NT2/D1 (cell line): ENCODE measurements around the gene UBR4.

ENCODE experiments used
- DNase-seq: peaks from one replicate; pipeline ENCODE4 v3.0.0-alpha.2; 2011; ENCODE audit warnings: low read depth, low spot score
- H3K27me3 ChIP-seq: 2 replicates; pipeline ENCODE4 v1.6.0; 2011; ENCODE audit warnings: mild to moderate bottlenecking; ENCODE audit not compliant: insufficient read length, insufficient read depth
- H3K36me3 ChIP-seq: 2 replicates; pipeline ENCODE4 v1.6.1; 2011; ENCODE audit warnings: mild to moderate bottlenecking, low read length, mixed read lengths; ENCODE audit not compliant: insufficient read depth, insufficient read length
- H3K4me1 ChIP-seq: 2 replicates; pipeline ENCODE4 v1.5.1; 2011; ENCODE audit not compliant: insufficient read depth, insufficient read length
- H3K4me3 ChIP-seq: 2 replicates; pipeline ENCODE4 v1.5.1; 2011; ENCODE audit warnings: low read depth; ENCODE audit not compliant: insufficient read length
- H3K9ac ChIP-seq: 2 replicates; pipeline ENCODE4 v1.6.0; 2011; ENCODE audit warnings: low read depth; ENCODE audit not compliant: insufficient read length
- H3K9me3 ChIP-seq: 2 replicates; pipeline ENCODE4 v1.5.1; 2011; ENCODE audit warnings: mild to moderate bottlenecking, low read length; ENCODE audit not compliant: insufficient read depth
- SUZ12 ChIP-seq: IDR thresholded peaks from 2 replicates; pipeline ENCODE4 v1.6.1; 2011; ENCODE audit not compliant: insufficient read length, insufficient read depth; ENCODE audit errors: extremely low read depth
- YY1 ChIP-seq: IDR thresholded peaks from 2 replicates; pipeline ENCODE4 v1.6.1; 2011; ENCODE audit not compliant: insufficient read length, insufficient read depth
- ZNF274 ChIP-seq: IDR thresholded peaks from 2 replicates; pipeline ENCODE4 v1.6.1; 2011; ENCODE audit warnings: mild to moderate bottlenecking, low read depth, low read length

UBR4 gene

GRCh38 chr1:19033926-19034680 lies 176.0 kb downstream of the UBR4 start:
- Histone ChIP-seq H3K27me3 (no peaks in the 10 kb centered on the region), H3K4me3 (no peak overlapping the region), H3K9ac (no peak overlapping the region), H3K4me1 (peaks cover 7% of the 10 kb centered on the region), H3K9me3 (no peaks in the 10 kb centered on the region), H3K36me3 (no peaks in the 10 kb centered on the region)
- DNase-seq, result no peak
- TF ChIP-seq YY1 (no peak), SUZ12 (no peak), ZNF274 (no peak)

DNA sequence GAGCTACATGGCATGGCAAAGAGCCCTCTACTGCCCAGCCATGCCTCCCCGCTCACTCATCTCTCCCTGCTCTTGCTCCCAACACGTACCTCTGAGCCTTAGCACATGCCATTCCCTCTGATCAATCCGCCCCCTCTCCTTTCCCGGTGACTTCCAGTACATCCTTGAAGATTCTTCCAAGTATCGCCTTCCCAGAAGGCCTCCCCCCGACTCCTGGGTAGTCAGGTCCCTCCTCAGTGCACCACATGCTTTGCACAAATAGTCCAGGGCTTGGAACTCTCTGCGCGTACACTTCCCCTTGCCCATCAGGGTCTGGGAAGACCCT lies 176.6 kb downstream of the UBR4 start:
- Histone ChIP-seq H3K9me3 (no peaks in the 10 kb centered on the region), H3K4me1 (peaks cover 7% of the 10 kb centered on the region), H3K27me3 (no peaks in the 10 kb centered on the region), H3K36me3 (no peaks in the 10 kb centered on the region), H3K9ac (no peak overlapping the region), H3K4me3 (no peak overlapping the region)
- TF ChIP-seq SUZ12, result no peak
- TF ChIP-seq ZNF274, result no peak
- TF ChIP-seq YY1, result no peak
- no peak for DNase-seq

GRCh38 chr1:19032701-19033514 lies 177.2 kb downstream of the UBR4 start:
- no peak overlapping the region for H3K9ac ChIP-seq
- H3K36me3 ChIP-seq, result no peaks in the 10 kb centered on the region
- DNase-seq, result no peak
- no peaks in the 10 kb centered on the region for H3K27me3 ChIP-seq
- H3K9me3 ChIP-seq, result no peaks in the 10 kb centered on the region
- no peak for TF ChIP-seq ZNF274
- no peak for TF ChIP-seq SUZ12
- TF ChIP-seq YY1, result no peak
- H3K4me3 ChIP-seq, result no peak overlapping the region
- peaks cover 7% of the 10 kb centered on the region for H3K4me1 ChIP-seq

GRCh38 chr1:19032413-19032695 lies 177.7 kb downstream of the UBR4 start:
- no peak for DNase-seq
- H3K27me3 ChIP-seq, result no peaks in the 10 kb centered on the region

GRCh38 chr1:19029191-19030085 lies 180.6 kb downstream of the UBR4 start:
- Histone ChIP-seq H3K9me3 (no peaks in the 10 kb centered on the region), H3K4me3 (no peak overlapping the region), H3K4me1 (peaks cover 7% of the 10 kb centered on the region), H3K27me3 (no peaks in the 10 kb centered on the region), H3K9ac (no peak overlapping the region), H3K36me3 (no peaks in the 10 kb centered on the region)
- DNase-seq, result no peak
- TF ChIP-seq YY1 (no peak), SUZ12 (no peak), ZNF274 (no peak)

More at GRCh38 chr1:19032413-19032695, 177.7 kb downstream of the UBR4 start:
- no peaks in the 10 kb centered on the region for H3K36me3 ChIP-seq
- no peak overlapping the region for H3K4me3 ChIP-seq
- H3K9me3 ChIP-seq, result no peaks in the 10 kb centered on the region
- H3K4me1 ChIP-seq, result peaks cover 7% of the 10 kb centered on the region
- TF ChIP-seq ZNF274 (no peak), YY1 (no peak), SUZ12 (no peak)
- H3K9ac ChIP-seq, result no peak overlapping the region

- Histone ChIP-seq H3K4me1 (peaks cover 5% of the 10 kb centered on the region), H3K9ac (no peak overlapping the region), H3K36me3 (no peaks in the 10 kb centered on the region), H3K4me3 (no peak overlapping the region), H3K27me3 (no peaks in the 10 kb centered on the region), H3K9me3 (no peaks in the 10 kb centered on the region)
- no peak for TF ChIP-seq ZNF274
- no peak for TF ChIP-seq YY1
- no peak for TF ChIP-seq SUZ12
- DNase-seq, result no peak
Measured at GRCh38 chr1:19028546-19029129, 181.4 kb downstream of the UBR4 start.
